H1 (cell line): Measurements from ENCODE around the gene BEAN1. TPM values are rescaled to one million over a fixed set of nuclear protein-coding genes. Genes with fewer than 3 reads are reported as not detected.
A peak's percentile ranks its signal among the peaks of the same experiment; 100 is the strongest.

ENCODE experiments used
- CTCF ChIA-PET: fragments of 300-600 bp; sonication (Branson Sonifier 250); formaldehyde crosslinking; loops from one replicate; lab custom pipeline; 2021; ENCODE audit not compliant: partially characterized antibody; lab: Charles Lee
- POLR2A ChIA-PET: fragments of 300-600 bp; sonication (Branson Sonifier 250); formaldehyde crosslinking; loops from one replicate; lab custom pipeline; 2021; ENCODE audit warnings: inconsistent platforms; ENCODE audit not compliant: partially characterized antibody; lab: Charles Lee
- DNase-seq, 2 experiments: peaks; one replicate each; pipeline versions ENCODE4 v3.0.0 to v3.0.0-alpha.2; 2010 to 2022; ENCODE audit warnings: low spot score in 2 of 2, low read depth in 1 of 2, mixed read lengths in 1 of 2
- FAIRE-seq: peaks from 2 replicates; lab custom pipeline; 2011; peaks lifted over from hg19 to GRCh38; lab: Jason Lieb, UNC
- H2AFZ ChIP-seq: 2 replicates; pipeline ENCODE4 v1.8.1; 2012; ENCODE audit warnings: low read length, inconsistent platforms
- H2AK5ac ChIP-seq: 2 replicates; pipeline ENCODE4 v1.6.1; 2013; ENCODE audit warnings: low read depth, low read length
- H2BK120ac ChIP-seq: replicated peaks from 2 replicates; pipeline ENCODE3; 2013; ENCODE audit warnings: low read depth, low read length, inconsistent platforms
- H2BK12ac ChIP-seq: 2 replicates; pipeline ENCODE4 v1.6.1; 2013; ENCODE audit warnings: low read depth, low read length
- H2BK15ac ChIP-seq: 2 replicates; pipeline ENCODE4 v1.6.1; 2013; ENCODE audit warnings: low read length
- H2BK20ac ChIP-seq: 2 replicates; pipeline ENCODE4 v1.6.1; 2013; ENCODE audit warnings: low read length
- H2BK5ac ChIP-seq: 2 replicates; pipeline ENCODE4 v1.6.1; 2013; ENCODE audit warnings: low read depth, low read length
- H3K14ac ChIP-seq: 2 replicates; pipeline ENCODE4 v1.6.1; 2013; ENCODE audit warnings: inconsistent platforms; ENCODE audit not compliant: insufficient read length
- H3K18ac ChIP-seq: 2 replicates; pipeline ENCODE4 v1.6.1; 2013; ENCODE audit warnings: low read length; ENCODE audit errors: extremely low read depth
- H3K23ac ChIP-seq: 2 replicates; pipeline ENCODE4 v1.6.1; 2013; ENCODE audit warnings: inconsistent platforms; ENCODE audit not compliant: insufficient read length
- H3K23me2 ChIP-seq: 2 replicates; pipeline ENCODE4 v1.6.1; 2013; ENCODE audit warnings: low read depth, low read length
- H3K27ac ChIP-seq: 2 replicates; pipeline ENCODE4 v1.6.1; 2011; ENCODE audit warnings: low read depth, low read length, inconsistent platforms
- H3K27me3 ChIP-seq, 4 experiments: replicated peaks in 1 of 4; 1 replicate in 1 of 4; 2 replicates in 3 of 4; pipeline versions ENCODE4 v1.6.1 to v1.8.1; 2011 to 2013; ENCODE audit warnings: low read length in 3 of 4, mild to moderate bottlenecking in 3 of 4, inconsistent platforms in 2 of 4, mixed read lengths in 2 of 4, moderate library complexity in 1 of 4; ENCODE audit not compliant: control insufficient read depth in 3 of 4, insufficient read depth in 3 of 4; ENCODE audit errors: extremely low read depth in 1 of 4
- H3K36me3 ChIP-seq, 4 experiments: 2 replicates each; pipeline versions ENCODE4 v1.6.1 to v1.8.1; 2011 to 2013; ENCODE audit warnings: mild to moderate bottlenecking in 4 of 4, low read length in 3 of 4, moderate library complexity in 2 of 4, control low read depth in 1 of 4, inconsistent platforms in 1 of 4; ENCODE audit not compliant: insufficient read depth in 4 of 4, control insufficient read depth in 2 of 4
- H3K4ac ChIP-seq: replicated peaks from 2 replicates; pipeline ENCODE3; 2013; ENCODE audit warnings: low read length, low read depth, mixed read lengths, inconsistent platforms; ENCODE audit not compliant: insufficient read length
- H3K4me1 ChIP-seq, 4 experiments: replicated peaks in 1 of 4; 1 replicate in 1 of 4; 2 replicates in 3 of 4; pipeline versions ENCODE4 v1.6.1 to v1.8.1; 2011 to 2013; ENCODE audit warnings: low read length in 3 of 4, inconsistent platforms in 2 of 4, mixed read lengths in 1 of 4; ENCODE audit not compliant: insufficient read depth in 4 of 4, control insufficient read depth in 3 of 4
- H3K4me2 ChIP-seq, 2 experiments: 2 replicates each; pipeline versions ENCODE4 v1.6.1 to v1.8.1; 2011 to 2013; ENCODE audit warnings: low read depth in 2 of 2, low read length in 2 of 2, control low read depth in 1 of 2, inconsistent platforms in 1 of 2, mild to moderate bottlenecking in 1 of 2; ENCODE audit not compliant: insufficient read depth in 1 of 2
- H3K4me3 ChIP-seq, 4 experiments: fragments of 200-600, 300-600 bp in 1 of 4; sonication (generic), shearing (Covaris generic), sonication (Bioruptor Twin) in 1 of 4; 2 replicates each; pipeline versions ENCODE4 v1.5.1 to v1.8.1; 2011 to 2016; ENCODE audit warnings: low read length in 4 of 4, low read depth in 3 of 4, control low read depth in 2 of 4, inconsistent platforms in 2 of 4, mild to moderate bottlenecking in 2 of 4, mixed read lengths in 1 of 4, moderate library complexity in 1 of 4; ENCODE audit not compliant: insufficient read depth in 2 of 4; ENCODE audit errors: extremely low read depth in 1 of 4
- H3K56ac ChIP-seq: replicated peaks from 2 replicates; pipeline ENCODE3; 2013; ENCODE audit warnings: low read depth, mild to moderate bottlenecking, mixed read lengths, low read length, inconsistent platforms; ENCODE audit not compliant: insufficient read length
- H3K79me1 ChIP-seq: 2 replicates; pipeline ENCODE4 v1.6.1; 2013; ENCODE audit warnings: low read depth, low read length, control low read depth
- H3K79me2 ChIP-seq, 2 experiments: 2 replicates each; pipeline versions ENCODE4 v1.6.1 to v1.8.1; 2012 to 2013; ENCODE audit warnings: low read length in 2 of 2, mild to moderate bottlenecking in 2 of 2, inconsistent platforms in 1 of 2; ENCODE audit not compliant: insufficient read depth in 2 of 2, control insufficient read depth in 1 of 2
- H3K9ac ChIP-seq, 4 experiments: replicated peaks in 1 of 4; 1 replicate in 1 of 4; 2 replicates in 3 of 4; pipeline versions ENCODE4 v1.6.1 to v1.8.1; 2011 to 2013; ENCODE audit warnings: low read depth in 3 of 4, low read length in 3 of 4, control low read depth in 2 of 4, mild to moderate bottlenecking in 2 of 4, moderate library complexity in 2 of 4, inconsistent platforms in 1 of 4; ENCODE audit errors: extremely low read depth in 1 of 4
- H3K9me3 ChIP-seq, 2 experiments: 2 replicates each; pipeline versions ENCODE4 v1.6.1 to v1.8.1; 2012 to 2013; ENCODE audit warnings: mild to moderate bottlenecking in 2 of 2, moderate library complexity in 2 of 2, control low read depth in 1 of 2, inconsistent platforms in 1 of 2, low read depth in 1 of 2, low read length in 1 of 2, mixed read lengths in 1 of 2; ENCODE audit not compliant: insufficient read depth in 2 of 2
- H4K20me1 ChIP-seq, 2 experiments: replicated peaks in 1 of 2; 2 replicates each; pipeline versions ENCODE3 to v1.8.1; 2011 to 2013; ENCODE audit warnings: inconsistent platforms in 2 of 2, low read length in 2 of 2, mild to moderate bottlenecking in 1 of 2; ENCODE audit not compliant: insufficient read depth in 2 of 2, control insufficient read depth in 1 of 2
- H4K5ac ChIP-seq: 2 replicates; pipeline ENCODE4 v1.6.1; 2013; ENCODE audit warnings: low read length, low read depth, mixed read lengths, inconsistent platforms; ENCODE audit not compliant: insufficient read length
- H4K8ac ChIP-seq: 2 replicates; pipeline ENCODE4 v1.8.0; 2013; ENCODE audit warnings: mild to moderate bottlenecking, moderate library complexity, low read length, inconsistent platforms; ENCODE audit not compliant: insufficient read depth; ENCODE audit errors: extremely low read depth
- H4K91ac ChIP-seq: replicated peaks from 2 replicates; pipeline ENCODE3; 2013; ENCODE audit warnings: low read length, mixed read lengths, inconsistent platforms; ENCODE audit not compliant: insufficient read length
- KDM1A ChIP-seq: fragments of 200-600, 300-600 bp; sonication (generic); IDR thresholded peaks from 2 replicates; pipeline ENCODE4 v1.7.1; 2016; ENCODE audit warnings: mild to moderate bottlenecking, low read length, borderline replicate concordance
- RXRA ChIP-seq: IDR thresholded peaks from 2 replicates; pipeline ENCODE4 v1.6.1; 2011; ENCODE audit warnings: low read depth, mild to moderate bottlenecking, low read length, moderate library complexity; ENCODE audit not compliant: insufficient read depth
- WGBS, 2 experiments: shearing (Covaris generic) in 1 of 2; methylation state at CpG; one replicate each; pipeline versions ENCODE4 v1.1.6 to v1.1.7; 2013 to 2015; ENCODE audit warnings: low lambda C conversion rate in 2 of 2, mixed read lengths in 2 of 2, inconsistent platforms in 1 of 2, low coverage in 1 of 2, missing lambda C conversion rate in 1 of 2; ENCODE audit not compliant: insufficient replicate concordance in 2 of 2, insufficient coverage in 1 of 2, insufficient read length in 1 of 2; ENCODE audit errors: extremely low coverage in 1 of 2, missing lambda C conversion rate in 1 of 2; 5-methylcytosine and 5-hydroxymethylcytosine counted together
- polyA plus RNA-seq, 7 experiments: library from polyadenylated mRNA; depleted of rRNA in 3 of 7; stranded (reverse) in 5 of 7; unstranded in 2 of 7; fragments of >200 nt in 5 of 7; fragments of 200-250 nt in 2 of 7; gene quantifications; 1 replicate in 5 of 7; 2 replicates in 1 of 7; 4 replicates in 1 of 7; pipeline versions ENCODE4 v1.2.1 to v1.2.3, GENCODE V29; 2011 to 2013; ENCODE audit warnings: missing spikeins in 2 of 7, mixed read lengths in 2 of 7
- total RNA-seq: library from RNA; stranded (reverse); fragmentation: NEBNext Ultra II Directional; extraction: Animal tissue kit (Norgen Biotek cat#: 25700); gene quantifications from 2 replicates; pipeline ENCODE4 v1.2.1, GENCODE V29; 2021

BEAN1 gene
- total and polyA plus RNA-seq, 2 of the 8 experiments (the other 6 are each of a cell fraction or from before 2014, with no cell fraction given): 0.08 TPM; not detected in 1

DNA sequence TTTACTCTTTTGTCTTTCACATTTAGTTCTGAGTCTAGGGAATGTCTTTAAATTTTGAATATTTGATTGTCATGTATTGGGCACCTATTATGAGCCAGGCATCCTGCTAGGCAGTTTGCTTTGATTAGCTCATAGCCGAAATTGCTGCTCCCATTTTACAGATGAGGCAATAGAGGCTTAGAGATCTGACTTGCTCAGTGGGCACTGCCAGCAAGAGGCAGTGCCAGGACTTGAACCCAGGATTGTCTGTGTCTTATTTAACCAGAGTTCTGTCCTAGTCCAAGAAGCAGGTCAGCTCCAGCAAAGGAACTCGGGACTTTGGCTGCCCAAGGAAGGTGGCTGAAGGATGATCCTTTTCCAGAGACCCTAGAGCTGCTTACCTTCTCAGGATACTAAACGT is 24.5 kb downstream of the BEAN1 start:
- Histone ChIP-seq H3K18ac (no peak overlapping the region), H3K14ac (no peak overlapping the region), H3K4me2 (no peak overlapping the region), H2AFZ (no peak overlapping the region), H2BK12ac (no peak overlapping the region), H2BK15ac (no peak overlapping the region), H3K27ac (no peak overlapping the region), H3K9ac (no peak overlapping the region), H4K91ac (no peak overlapping the region), H4K20me1 (no peaks in the 10 kb centered on the region), H3K9me3 (no peaks in the 10 kb centered on the region), H3K23ac (no peak overlapping the region), H3K79me2 (no peaks in the 10 kb centered on the region), H2BK120ac (no peak overlapping the region), H3K36me3 (no peaks in the 10 kb centered on the region), H3K27me3 (0 out of 7 replicates have a peak, but pooled peaks cover 0 to 3% (median 0%) of the 10 kb centered on the region in 4 experiments), H3K23me2 (no peaks in the 10 kb centered on the region), H3K4ac (no peak overlapping the region), H2BK5ac (no peak overlapping the region), H3K56ac (no peak overlapping the region), H4K8ac (no peak overlapping the region), H2BK20ac (no peak overlapping the region), H3K79me1 (no peaks in the 10 kb centered on the region), H4K5ac (no peak overlapping the region), H3K4me3 (no peak overlapping the region), H3K4me1 (no peaks in the 10 kb centered on the region), H2AK5ac (no peak overlapping the region)
- whole genome bisulfite sequencing, 2 experiments: 84% methylated on average over 3 of the region's 3 CpGs; no CpG with 5 or more reads in 1 of the 2 experiments
- POLR2A ChIA-PET: no interaction called here
- FAIRE-seq: no peak
- TF ChIP-seq RXRA (no peak), KDM1A (peak; percentile 60; the same call in 1 of the 2 replicates)
- no peak for DNase-seq
- CTCF ChIA-PET: interaction anchor here (0.5 to 2.8 kb wide), 10 partner anchors 16 to 184 kb away, joined by 3 to 18 read pairs (median 4); no protein-coding TSS in a partner anchor
